Heart right ventricle (tissue), 16 donors: ENCODE data around the gene EIF3L. TPM values are rescaled to one million over a fixed set of nuclear protein-coding genes. Genes with fewer than 3 reads are reported as not detected.

Experiments
- ATAC-seq, 8 donors: fragments of 200-7000 bp; cut with Tn5 transposase; one replicate each; pipeline ENCODE4 v1.9.1; 2020; ENCODE audit warnings: mild to moderate bottlenecking in 8 of 8, moderate library complexity in 8 of 8, moderate number of reproducible peaks in 1 of 8
- DNase-seq, 2 donors: peaks; one replicate each; pipeline ENCODE4 v3.0.0-alpha.2; 2020
- H3K27ac ChIP-seq, 10 donors: fragments of 200-600 bp; sonication (generic) in 2 of 10; one replicate each; pipeline versions ENCODE4 v1.5.0 to v1.8.0; 2020 to 2022; ENCODE audit warnings: mild to moderate bottlenecking in 3 of 10
- H3K27me3 ChIP-seq, 7 donors: fragments of 200-600 bp; one replicate each; pipeline ENCODE4 v1.8.0; 2021 to 2022; ENCODE audit warnings: mild to moderate bottlenecking in 2 of 7
- H3K36me3 ChIP-seq, 9 donors: fragments of 200-600 bp; sonication (generic) in 1 of 9; one replicate each; pipeline versions ENCODE4 v1.5.0 to v1.8.0; 2020 to 2022; ENCODE audit warnings: mild to moderate bottlenecking in 2 of 9
- H3K4me1 ChIP-seq, 9 donors: fragments of 200-600 bp; sonication (generic) in 1 of 9; one replicate each; pipeline versions ENCODE4 v1.5.0 to v1.8.0; 2020 to 2022; ENCODE audit warnings: mild to moderate bottlenecking in 4 of 9
- H3K4me3 ChIP-seq, 10 donors: fragments of 200-600 bp; sonication (generic) in 2 of 10; one replicate each; pipeline versions ENCODE4 v1.5.0 to v1.8.0; 2020 to 2022; ENCODE audit warnings: mild to moderate bottlenecking in 7 of 10, moderate library complexity in 2 of 10
- H3K9me3 ChIP-seq, 11 donors: fragments of 200-600 bp in 10 of 11; sonication (generic) in 2 of 11; one replicate each; pipeline versions ENCODE4 v1.5.0 to v1.8.0; 2013 to 2022; ENCODE audit warnings: mild to moderate bottlenecking in 2 of 11, control low read depth in 1 of 11, moderate library complexity in 1 of 11
- WGBS, 2 donors: extraction: QIAGEN DNeasy Blood & Tissue Kit; methylation state at CpG; one replicate each; pipeline ENCODE4 v1.1.7; 2013; ENCODE audit warnings: inconsistent platforms in 1 of 2; 5-methylcytosine and 5-hydroxymethylcytosine counted together
- intact Hi-C, 10 donors: fragments of 100-400 bp; cut with DNase I; formaldehyde crosslinking; loops; one replicate each; pipeline versions ENCODE4 v1.11.1 to v1.14.2; 2022
- polyA plus RNA-seq, 2 donors: library from polyadenylated mRNA; stranded (reverse); fragments of 200-250 nt; gene quantifications; one replicate each; pipeline ENCODE4 v1.2.3, GENCODE V29; 2013
- total RNA-seq, 10 donors: library from RNA; stranded (reverse); fragmentation: NEBNext Ultra II Directional in 3 of 10; extraction: Animal tissue kit (Norgen Biotek cat#: 25700) in 3 of 10; gene quantifications; one replicate each; pipeline versions ENCODE4 v1.2.1 to v1.2.4, GENCODE V29; 2021 to 2023
- TF ChIP-seq, protein P1 (sequence below), 9 donors: fragments of 200-600 bp; sonication (generic) in 2 of 9; IDR thresholded peaks; one replicate each; pipeline versions ENCODE4 v1.5.0 to v1.8.0; 2021 to 2022; ENCODE audit warnings: antibody characterized with exemption in 9 of 9, mild to moderate bottlenecking in 5 of 9, moderate library complexity in 1 of 9
- donor health status: Arrhythmogenic right ventricular cardiomyopathy.
- donor health status: ischemic (EF 13 %, LVEDD 7.1; RV severe dilation, severe dysfunction).
- donor health status: healthy with polysubstance abuse.
- donor health status: DM: no; HTN: yes; CAD: no.
- donor health status: DM: no; HTN: no; CAD: no.
- donor health status: ischemic (EF 25% LVEDD 6.9; RV normal size, moderate dysfunction).
- donor health status: ischemic (EF 25% LVEDD 5.7; RV mildly dilated, moderate dysfunction).
- donor health status: healthy.
- donor health status: DM: yes; HTN: yes; CAD: no.
- donor health status: Ischemic cardiomyopathy.
- donor health status: ischemic (EF 35%, LVEDD 5.7; RV mildly dilated, moderate dysfunction).
- donor health status: nonischemic (EF 11% LVEDD 7.7; RV severe dilation, severe dysfunction).
- donor health status: DM: yes; HTN: yes; CAD: no.
- donor health status: PGD.
- donor health status: ischemic (EF 29% LVEDD 5.4; RV normal size, mild dysfunction).
- donor health status: nonischemic (EF 23%, LVEDD 6.1; RV moderate dilation, normal function).

Gene EIF3L
- total and polyA plus RNA-seq, 12 donors: 135 to 489 (median 428) TPM

DNA sequence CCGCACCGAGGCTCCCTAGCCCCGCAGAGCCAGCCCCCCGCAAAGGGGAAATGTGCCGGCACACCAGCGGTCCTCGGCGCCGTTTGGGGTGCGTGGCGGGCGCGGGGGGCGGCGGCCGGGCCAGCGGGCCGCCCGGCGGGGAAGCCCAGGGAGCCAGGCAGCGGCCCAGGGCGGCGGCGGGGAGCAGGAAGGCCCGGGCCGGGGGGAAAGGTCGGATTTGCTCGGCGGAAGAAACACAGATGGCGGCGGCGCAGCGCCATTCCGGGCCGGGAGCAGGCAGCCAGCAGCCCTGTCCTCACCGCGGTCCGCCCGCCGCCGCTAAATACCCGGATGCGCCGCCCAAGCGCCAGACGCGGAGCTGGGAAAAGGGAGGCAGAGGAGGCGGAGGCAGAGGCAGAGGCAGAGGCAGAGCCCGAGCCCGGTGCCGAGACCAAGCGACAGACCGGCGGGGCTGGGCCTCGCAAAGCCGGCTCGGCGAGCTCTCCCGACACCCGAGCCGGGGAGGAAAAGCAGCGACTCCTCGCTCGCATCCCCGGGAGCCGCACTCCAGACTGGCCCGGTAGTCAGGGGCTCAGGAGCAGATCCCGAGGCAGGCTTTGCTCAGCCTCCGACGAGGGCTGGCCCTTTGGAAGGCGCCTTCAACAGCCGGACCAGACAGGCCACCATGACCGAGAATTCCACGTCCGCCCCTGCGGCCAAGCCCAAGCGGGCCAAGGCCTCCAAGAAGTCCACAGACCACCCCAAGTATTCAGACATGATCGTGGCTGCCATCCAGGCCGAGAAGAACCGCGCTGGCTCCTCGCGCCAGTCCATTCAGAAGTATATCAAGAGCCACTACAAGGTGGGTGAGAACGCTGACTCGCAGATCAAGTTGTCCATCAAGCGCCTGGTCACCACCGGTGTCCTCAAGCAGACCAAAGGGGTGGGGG is 44.1 kb upstream of the EIF3L start:
- WGBS, 2 donors: 1 to 2% methylated on average over 86 of the region's 87 CpGs
- intact Hi-C loops: loop anchor here in 4 of 10 donors (5.0 to 10.0 kb wide), 3 partner anchors 47 to 58 kb away; no protein-coding TSS in a partner anchor

DNA sequence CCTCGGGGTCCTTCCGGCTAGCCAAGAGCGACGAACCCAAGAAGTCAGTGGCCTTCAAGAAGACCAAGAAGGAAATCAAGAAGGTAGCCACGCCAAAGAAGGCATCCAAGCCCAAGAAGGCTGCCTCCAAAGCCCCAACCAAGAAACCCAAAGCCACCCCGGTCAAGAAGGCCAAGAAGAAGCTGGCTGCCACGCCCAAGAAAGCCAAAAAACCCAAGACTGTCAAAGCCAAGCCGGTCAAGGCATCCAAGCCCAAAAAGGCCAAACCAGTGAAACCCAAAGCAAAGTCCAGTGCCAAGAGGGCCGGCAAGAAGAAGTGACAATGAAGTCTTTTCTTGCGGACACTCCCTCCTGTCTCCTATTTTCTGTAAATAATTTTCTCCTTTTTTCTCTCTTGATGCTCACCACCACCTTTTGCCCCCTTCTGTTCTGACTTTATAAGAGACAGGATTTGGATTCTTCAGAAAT is 43.4 kb upstream of the EIF3L start:
- Histone ChIP-seq H3K9me3 (no peaks in the 10 kb centered on the region), H3K27me3 (peaks cover 0 to 34% (median 0%) of the 10 kb centered on the region in 7 donors), H3K36me3 (no peaks in the 10 kb centered on the region), H3K4me3 (peak overlapping the region; percentile 54 to 85 (median 71)), H3K27ac (peak overlapping the region; percentile 83 to 96 (median 92)), H3K4me1 (peaks cover 8 to 67% (median 42%) of the 10 kb centered on the region in 9 donors)
- ATAC-seq: no peak
- WGBS, 2 donors: 18 to 27% methylated on average over 10 of the region's 10 CpGs
- DNase-seq: no peak
- intact Hi-C loops: loop anchor here in 3 of 10 donors (5.0 to 10.0 kb wide), 2 partner anchors 46 to 51 kb away; no protein-coding TSS in a partner anchor
- TF ChIP-seq, protein P1, sequence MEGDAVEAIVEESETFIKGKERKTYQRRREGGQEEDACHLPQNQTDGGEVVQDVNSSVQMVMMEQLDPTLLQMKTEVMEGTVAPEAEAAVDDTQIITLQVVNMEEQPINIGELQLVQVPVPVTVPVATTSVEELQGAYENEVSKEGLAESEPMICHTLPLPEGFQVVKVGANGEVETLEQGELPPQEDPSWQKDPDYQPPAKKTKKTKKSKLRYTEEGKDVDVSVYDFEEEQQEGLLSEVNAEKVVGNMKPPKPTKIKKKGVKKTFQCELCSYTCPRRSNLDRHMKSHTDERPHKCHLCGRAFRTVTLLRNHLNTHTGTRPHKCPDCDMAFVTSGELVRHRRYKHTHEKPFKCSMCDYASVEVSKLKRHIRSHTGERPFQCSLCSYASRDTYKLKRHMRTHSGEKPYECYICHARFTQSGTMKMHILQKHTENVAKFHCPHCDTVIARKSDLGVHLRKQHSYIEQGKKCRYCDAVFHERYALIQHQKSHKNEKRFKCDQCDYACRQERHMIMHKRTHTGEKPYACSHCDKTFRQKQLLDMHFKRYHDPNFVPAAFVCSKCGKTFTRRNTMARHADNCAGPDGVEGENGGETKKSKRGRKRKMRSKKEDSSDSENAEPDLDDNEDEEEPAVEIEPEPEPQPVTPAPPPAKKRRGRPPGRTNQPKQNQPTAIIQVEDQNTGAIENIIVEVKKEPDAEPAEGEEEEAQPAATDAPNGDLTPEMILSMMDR (IDR thresholded peaks at IDR 0.05): no peak

More for the DNA sequence above, 44.1 kb upstream of the EIF3L start:
- DNase-seq (peak; percentile 93), ATAC-seq (peak; percentile 59 to 74 (median 68))
- TF ChIP-seq, protein P1 (IDR thresholded peaks at IDR 0.05): no peak
- Histone ChIP-seq H3K27ac (peak overlapping the region; percentile 83 to 96 (median 92)), H3K27me3 (peaks cover 0 to 34% (median 0%) of the 10 kb centered on the region in 7 donors), H3K36me3 (no peaks in the 10 kb centered on the region), H3K9me3 (no peaks in the 10 kb centered on the region), H3K4me3 (peak overlapping the region; percentile 54 to 85 (median 71)), H3K4me1 (peaks cover 8 to 67% (median 42%) of the 10 kb centered on the region in 9 donors)

DNA sequence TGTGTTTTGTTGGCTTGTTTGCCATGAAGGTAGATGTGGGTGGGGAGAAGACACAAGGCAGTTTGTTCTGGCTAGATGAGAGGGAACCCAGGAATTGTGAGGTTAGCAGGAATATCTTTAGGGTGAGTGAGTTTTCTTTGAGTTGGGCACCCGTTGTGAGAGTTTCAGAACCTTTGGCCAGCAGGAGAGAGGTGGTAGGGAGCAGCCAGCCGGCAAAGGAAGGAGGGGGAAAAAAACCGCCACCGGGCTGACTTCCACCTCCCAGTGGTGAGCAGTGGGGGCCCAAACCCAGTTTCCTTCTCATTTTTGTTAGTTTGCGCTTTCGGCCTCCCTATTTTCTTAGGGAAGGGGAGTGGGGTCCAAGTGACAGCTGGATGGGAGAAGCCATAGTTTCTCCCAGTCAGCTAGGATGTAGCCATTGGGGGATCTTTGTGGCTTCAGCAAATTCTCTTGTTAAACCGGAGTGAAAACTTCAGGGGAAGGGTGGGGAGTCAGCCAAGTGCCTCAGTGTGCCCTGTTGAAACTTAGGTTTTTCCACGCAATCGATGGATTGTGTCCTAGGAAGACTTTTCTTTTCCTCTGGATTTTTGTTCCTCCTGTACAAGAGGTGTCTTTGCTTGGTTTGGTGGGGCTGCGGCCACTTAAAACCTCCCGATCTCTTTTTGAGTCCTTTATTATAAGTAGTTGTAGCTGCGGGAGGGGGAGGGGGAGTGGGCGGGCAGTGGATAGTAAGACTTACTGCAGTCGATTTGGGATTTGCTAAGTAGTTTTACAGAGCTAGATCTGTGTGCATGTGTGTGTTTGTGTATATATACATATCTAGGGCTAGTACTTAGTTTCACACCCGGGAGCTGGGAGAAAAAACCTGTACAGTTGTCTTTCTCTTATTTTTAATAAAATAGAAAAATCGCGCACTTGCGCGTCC is 42.5 kb upstream of the EIF3L start:
- intact Hi-C loops: loop anchor here in 3 of 10 donors (5.0 to 10.0 kb wide), 2 partner anchors 46 to 52 kb away; no protein-coding TSS in a partner anchor
- peaks cover 0 to 34% (median 0%) of the 10 kb centered on the region in 7 donors for H3K27me3 ChIP-seq
- TF ChIP-seq, protein P1 (IDR thresholded peaks at IDR 0.05): no peak
- H3K9me3 ChIP-seq: no peaks in the 10 kb centered on the region
- ATAC-seq (peak in 1 of 8 donors; percentile 18), DNase-seq (no peak)
- H3K4me1 ChIP-seq: peaks cover 8 to 67% (median 42%) of the 10 kb centered on the region in 9 donors
- 1 to 4% methylated on average over 19 of the region's 19 CpGs for WGBS, 2 donors
- peak overlapping the region; percentile 54 to 85 (median 71) for H3K4me3 ChIP-seq
- H3K27ac ChIP-seq: peak overlapping the region in 7 of 10 donors; percentile 39 to 96 (median 62)
- no peaks in the 10 kb centered on the region for H3K36me3 ChIP-seq
